Fibroblast of skin of right biceps (primary cell): Measurements from ENCODE around the gene NUDT5.
"Not testable (repeated sequence)": the region's sequence is repeated elsewhere in the genome, so short reads cannot be mapped to it uniquely, and the experiment has no call there.

Experiments used
- DNase-seq: peaks from one replicate; pipeline ENCODE4 v3.0.0-alpha.2; 2013

Gene NUDT5

DNA sequence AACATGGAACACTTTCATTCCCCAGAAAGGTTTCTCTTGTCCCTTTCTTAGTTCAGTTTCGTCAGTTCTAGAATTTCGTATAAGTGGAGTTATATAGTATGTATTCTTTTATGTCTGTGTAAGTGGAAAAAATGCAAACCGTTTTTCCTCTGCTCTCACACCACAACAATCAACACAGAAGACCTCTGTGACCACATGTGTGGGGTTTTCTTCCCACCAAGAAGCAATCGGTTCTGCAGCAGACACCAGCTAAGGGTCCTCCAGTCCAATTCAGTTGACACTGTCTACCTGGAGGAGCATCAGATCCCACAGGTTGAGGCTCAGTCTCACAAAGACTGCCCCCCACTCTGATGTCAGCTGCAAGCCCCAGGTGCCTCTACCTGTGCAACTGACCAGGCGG, 6.5 kb upstream of the NUDT5 start:
- DNase-seq = no peak

DNA sequence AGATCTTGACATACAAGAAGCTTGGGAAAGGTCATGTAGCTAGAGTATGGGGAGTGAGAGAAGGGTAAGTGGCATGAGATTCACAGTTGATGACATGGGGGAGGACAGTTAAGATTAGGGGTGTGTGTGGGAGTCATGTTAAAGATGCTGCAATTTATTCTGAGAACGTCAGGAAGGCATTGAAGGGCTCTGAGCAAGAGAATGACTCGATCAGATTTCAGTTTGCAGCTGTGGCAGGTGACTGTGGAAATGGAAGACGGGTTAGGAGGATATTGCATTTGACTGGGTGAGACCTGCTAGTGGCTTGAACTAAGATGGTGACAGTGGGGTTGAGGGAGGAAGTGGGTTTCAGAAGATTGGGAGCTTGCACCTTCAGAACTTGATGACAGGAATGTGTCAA, 5.9 kb upstream of the NUDT5 start:
- no peak for DNase-seq

DNA sequence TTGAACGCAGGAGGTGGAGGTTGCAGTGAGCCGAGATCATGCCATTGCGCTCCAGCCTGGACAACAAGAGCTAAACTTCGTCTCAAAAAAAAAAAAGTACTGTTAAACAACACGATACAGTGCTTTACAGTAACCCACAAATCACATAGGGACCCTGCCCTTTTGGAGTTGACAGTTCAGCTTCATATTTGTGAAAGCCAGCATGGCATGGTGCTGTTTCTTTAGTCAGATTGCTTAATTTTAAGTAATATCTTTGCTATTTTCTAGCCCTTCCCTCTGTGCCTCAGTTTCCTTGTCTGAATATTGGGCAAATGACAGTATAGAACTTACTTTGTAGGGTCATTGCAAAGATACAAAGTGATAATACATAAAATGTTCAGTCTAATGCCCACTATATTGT, 5.2 kb upstream of the NUDT5 start:
- no peak for DNase-seq

DNA sequence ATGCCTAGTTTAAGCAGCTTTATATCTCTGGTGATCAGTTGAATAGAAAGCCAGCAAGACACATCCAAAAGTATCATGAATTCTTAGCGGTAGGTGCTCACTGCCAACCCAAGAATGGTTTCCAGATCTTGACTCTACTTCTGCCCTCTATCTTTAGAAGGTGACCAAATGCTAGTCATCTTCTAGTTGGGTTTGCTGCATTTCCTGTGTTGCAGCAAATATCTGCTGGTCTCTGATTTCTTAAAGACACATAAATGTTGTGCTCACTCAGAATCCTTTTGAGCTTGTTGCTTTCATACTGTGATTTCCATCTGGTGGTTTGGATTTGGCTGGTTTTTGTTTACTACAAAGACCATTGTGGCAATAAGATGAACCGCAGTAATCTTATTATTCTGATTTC, 2.5 kb upstream of the NUDT5 start:
- no peak for DNase-seq

DNA sequence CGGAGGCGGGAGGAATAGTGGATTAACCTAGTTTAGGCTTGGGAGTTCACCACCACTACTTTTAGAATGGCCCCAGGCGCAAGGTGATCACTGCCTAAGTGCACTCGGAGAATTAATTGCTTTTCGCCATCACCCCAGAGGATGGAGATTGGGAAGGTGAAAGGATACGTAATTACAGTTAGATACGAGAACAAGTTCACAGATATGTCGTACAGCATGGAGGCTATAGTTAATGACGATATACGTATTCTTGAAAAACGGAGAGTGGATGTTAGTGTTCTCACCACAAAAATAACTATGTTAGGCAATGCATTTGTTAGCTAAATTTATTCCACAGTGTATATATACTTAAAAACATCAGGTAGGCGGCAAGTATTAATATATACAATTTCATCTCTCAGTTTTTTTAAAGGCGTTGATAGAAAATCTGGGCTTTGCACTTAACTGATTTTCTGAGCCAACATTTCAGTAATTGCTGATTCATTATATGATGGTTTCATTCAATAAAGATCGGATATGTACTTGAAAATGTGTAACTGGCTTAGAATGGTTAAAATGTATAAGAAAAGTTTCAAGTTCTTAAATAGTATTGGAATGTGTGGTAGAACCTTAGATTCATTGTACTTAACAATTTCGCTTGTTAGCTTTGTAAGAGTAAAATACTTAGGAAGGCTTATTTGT, 980 bp upstream of the NUDT5 start:
- no peak for DNase-seq

DNA sequence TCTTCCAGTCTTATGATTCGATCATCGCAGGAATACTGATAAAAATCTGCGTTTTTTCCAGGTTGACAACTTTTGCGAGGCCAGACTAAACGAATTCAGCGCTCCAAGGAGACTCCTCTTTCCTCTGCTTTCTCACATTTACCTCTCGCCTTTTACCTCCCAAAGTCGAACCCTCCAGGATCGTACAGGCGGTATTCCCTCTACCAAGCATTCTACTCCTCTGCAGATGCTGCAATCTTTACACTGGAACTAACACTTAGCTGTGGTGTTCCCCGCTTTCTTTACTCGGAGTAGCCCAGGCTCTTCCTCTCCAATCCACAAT, 449 bp downstream of the NUDT5 start:
- DNase-seq = no peak

DNA sequence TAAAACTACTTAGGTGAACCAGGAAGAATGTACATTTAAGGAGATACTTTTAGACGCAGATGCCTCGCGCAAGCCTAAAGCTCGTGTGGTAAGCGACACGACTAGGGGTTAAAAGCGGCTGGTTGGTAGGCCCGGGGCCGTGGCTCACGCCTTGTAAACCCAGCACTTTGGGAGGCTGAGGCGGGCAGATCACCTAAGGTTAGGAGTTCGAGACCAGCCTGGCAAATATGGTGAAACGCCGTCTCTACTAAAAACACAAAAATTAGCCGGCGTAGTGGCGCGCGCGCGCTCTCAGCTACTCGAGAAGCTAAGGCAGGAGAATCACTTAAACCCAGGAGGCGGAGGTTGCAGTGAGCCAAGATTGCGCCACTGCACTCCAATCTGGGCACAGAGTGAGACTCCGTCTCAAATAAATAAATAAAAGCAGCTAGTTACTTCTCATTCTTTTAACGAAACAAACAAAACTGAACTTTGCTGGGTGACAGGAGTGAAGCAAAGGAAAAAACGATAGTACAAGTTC, 879 bp downstream of the NUDT5 start:
- peak; percentile 56 for DNase-seq

DNA sequence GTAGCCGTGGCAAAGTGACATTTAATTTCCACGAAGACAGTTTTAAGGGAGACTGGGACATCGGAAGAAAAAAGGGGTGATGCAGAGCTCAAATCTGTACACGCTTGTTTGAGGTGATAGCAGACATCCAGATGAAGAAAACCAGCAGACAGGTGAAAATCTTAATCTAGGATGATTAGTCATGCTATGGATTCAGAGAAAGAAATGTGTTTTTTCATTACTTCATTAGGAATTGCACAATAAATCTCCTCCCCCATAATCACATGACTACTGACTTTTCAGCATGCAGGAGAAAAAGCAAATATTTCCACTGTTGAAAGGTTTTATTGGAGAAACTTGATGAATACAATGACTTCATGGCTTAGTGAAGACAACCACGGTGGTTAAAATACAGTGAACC, 2.5 kb downstream of the NUDT5 start:
- DNase-seq = peak; percentile 37

DNA sequence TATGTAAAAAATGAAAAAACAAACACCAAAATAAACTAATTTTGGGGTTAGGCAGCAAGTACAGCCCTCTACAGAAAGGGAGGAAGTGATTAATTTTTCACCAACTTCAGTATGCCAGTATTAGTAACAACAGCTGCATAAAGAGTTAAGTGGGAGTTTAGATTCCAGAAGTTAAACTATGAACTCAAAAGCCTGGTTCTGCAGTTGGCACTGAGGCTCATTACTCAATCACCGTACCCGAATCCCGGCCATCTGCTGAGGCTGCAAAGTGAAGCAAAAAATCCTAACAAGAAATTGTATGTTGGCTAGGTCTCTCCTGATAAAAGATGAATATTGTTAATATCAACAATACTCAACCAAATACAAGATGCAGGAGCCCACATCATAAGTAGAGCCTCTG, 4.0 kb downstream of the NUDT5 start:
- no peak for DNase-seq

DNA sequence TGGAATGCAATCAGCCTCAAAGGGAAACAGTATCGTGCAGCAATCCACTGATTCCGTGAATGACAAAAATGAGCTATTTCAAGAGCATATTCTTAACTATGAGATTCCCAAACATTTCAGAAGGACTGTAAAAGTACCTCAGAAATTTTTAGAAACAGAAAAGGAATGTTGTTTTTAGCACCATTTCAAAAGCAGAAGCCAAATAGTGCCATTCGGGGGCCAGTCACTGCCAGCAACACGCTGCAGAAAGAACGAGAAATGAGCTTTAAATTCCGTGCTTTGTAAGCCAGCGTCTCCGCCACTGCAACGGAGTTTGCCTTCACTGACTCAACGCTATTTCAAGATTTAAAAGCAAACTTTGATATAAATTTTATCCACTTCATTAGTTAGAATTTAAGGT, 6.3 kb downstream of the NUDT5 start:
- DNase-seq = no peak

DNA sequence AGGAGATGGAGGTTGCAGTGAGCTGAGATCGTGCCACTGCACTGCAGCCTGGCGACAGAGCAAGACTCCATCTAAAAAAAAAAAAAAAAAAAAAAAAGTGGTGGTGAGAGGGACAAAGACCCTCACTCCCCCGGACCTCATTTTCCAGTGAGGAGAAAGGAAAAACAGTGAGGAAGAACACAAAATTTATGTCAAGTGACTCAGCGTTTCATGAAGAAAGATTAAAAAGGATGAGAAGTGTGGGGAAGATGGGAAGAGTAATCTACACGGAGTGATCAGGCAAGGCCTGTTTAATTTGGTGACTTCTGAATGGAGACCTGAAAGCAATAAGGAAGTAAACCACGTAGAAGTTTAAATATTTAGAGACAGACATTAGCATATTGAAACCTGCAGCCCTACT, 7.0 kb downstream of the NUDT5 start:
- DNase-seq = no peak

DNA sequence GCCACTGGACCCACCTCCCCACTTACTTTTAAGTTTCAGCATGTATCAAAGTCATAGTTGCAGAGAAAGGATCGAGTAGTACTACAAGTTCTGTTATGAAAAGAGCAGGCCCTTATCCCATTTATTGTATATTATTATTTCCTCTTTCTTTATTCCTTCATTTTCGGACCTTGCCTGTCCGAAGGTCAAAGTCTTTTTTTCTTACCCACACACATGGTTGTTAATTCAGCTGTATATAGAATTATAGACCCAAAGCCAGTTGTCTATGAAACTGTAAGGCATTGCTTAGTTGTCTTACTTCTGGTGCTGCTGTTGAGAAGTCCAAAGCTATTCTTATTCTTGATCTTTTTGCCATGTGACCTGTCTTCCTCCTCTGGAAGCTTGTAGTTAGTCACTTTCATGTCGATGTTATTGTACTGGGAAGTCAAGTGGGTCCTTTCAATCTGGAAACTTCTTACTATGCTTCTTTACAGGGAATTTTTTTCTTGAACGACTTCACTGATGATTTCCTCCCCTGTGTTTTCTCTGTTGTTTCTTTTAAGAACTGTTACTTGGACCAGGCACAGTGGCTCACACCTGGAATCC, 8.3 kb downstream of the NUDT5 start:
- DNase-seq = no peak

DNA sequence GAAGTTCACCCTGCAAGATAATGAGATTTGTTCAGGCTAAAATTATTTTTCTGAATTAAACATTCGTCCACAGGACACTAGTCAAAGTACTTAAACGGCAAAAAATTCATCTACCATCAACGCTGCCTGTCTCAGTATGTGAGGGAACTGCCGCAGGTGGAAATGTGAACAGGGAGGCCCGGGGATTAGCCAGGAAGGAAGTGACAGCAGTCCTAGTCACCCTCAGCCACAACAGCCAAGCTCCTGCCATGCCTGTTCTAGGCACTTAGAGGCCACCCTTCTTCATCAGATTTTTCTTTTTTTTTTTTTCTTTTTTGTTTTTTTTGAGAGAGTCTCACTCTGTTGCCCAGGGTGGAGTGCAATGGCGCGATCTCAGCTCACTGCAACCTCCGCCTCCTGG, 9.4 kb downstream of the NUDT5 start:
- DNase-seq = no peak

DNA sequence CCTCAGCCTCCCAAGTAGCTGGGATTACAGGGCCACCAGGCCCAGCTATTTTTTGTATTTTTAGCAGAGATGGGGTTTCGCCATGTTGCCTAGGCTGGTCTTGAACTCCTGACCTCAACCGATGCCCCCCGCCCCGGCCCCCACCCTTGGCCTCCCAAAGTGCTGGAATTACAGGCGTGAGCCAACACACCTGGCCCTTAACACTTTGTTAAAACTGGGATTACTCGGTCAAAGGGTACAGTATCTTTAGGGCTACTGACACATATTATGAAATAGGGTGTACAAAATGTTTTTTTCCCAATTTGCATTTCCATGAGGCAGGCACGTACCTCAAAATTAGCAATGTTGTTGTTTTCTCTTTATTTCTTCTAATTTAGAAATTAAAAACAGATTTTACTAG, 11.5 kb downstream of the NUDT5 start:
- no peak for DNase-seq

DNA sequence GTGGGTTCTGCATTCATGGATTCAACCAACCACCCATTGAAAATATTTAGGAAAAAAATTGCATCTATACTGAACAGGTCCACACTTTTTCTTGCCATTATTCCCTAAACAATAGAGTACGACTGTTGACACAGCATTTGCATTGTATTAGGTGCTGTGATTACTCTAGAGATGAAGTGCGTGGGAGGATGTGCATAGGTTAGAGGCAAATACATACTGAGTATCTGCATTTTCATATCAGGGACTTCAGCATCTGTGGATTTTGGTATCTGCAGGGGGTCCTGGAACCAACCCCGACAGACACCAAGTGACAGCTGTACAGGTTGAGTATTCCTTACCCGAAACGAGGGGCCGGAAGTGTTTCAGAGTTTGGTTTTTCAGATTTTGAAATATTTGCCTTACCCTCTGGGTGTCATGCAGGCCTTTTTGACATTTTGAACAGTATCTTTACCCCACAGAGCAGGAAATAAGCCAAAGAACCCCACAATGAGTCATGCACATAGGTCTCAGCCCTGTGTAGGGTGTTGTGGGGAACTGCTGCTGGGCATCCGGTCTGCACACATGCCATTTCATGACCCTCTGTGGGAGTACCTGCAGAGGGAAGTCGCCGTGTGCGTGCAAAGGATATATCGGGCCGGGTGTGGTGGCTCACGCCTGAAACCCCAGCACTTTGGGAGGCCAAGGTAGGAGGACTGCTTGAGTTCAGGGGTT, 14.5 kb downstream of the NUDT5 start:
- DNase-seq = no peak

DNA sequence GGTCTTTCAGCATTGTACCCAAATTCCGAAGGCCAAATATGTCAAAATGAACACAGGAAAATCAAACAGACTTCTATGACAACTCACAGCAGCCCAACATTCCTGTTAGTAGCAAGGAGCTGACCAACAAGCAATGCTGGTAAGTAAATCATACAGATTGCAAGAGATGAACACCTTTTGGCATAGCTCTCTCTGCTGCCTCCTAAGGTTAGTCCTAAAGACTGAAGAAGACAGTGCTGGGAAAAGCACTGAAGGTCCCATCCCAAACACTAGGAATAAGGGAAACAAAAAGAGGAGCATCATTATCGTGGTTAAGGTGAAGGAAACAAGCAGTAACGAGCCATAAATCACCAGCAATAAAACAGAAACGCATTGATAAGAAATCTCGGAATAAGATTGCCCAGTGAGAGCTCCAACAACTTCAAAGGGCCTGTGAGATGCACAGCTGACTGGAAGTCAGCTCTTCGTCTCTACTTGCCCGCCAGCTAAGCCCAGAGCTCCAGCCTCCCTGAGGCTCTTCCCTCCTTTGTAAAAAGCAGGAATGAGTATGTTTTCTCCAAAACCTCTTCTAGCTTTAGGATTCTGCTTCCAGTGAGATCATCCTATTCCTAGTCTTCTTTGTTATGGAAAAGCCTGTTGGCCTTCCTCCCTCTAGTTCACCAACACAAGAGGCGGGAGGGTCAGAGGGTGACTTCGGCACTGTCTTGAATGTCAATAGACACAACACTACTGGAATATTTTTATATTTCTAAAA, 15.3 kb downstream of the NUDT5 start:
- DNase-seq = no peak

DNA sequence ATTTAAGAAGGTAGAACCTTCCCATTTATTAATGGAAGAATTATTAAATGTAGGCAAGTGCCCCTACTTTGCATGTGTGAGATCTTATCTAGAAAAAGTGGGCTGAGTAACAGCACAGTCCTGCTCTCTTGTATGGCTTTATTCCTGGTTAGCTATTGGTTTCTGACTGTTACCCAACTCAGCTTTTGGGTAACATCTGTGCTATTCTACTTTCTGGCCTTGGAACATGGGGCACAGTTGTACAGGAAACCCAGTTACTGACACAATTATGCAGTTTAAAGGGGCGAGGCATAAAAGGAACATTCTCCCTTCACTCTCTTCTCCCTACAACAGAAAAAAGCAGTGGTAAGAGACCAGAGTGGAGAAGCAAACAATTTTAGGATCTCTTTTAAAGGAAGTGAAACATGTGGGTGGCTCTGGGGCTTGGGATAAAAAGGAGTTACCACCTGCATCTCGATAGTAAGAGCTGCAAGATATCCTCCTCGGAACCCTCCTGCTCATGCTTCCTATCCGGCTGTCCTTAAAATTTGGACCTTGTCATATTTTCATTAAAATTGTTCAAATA, 16.0 kb downstream of the NUDT5 start:
- DNase-seq = no peak

DNA sequence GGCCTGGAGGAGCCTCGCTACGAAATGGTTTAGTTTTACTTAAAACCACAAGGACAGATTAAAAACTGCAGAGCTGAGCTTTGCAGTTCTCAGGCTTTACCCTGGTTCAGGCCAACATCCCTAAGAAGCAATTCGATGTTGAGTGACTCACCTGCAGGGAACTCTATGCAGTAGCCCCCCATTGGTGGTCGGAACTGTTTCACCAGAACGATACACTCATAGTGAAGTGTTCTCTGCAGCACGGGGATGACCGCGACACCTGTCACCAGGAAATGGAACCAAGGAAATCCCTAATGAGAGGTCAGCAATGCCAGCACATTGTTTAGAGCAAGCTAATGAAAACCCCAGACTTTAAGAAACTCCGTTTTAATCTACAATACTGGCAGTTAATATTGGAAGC, 18.0 kb downstream of the NUDT5 start:
- peak; percentile 50 for DNase-seq

DNA sequence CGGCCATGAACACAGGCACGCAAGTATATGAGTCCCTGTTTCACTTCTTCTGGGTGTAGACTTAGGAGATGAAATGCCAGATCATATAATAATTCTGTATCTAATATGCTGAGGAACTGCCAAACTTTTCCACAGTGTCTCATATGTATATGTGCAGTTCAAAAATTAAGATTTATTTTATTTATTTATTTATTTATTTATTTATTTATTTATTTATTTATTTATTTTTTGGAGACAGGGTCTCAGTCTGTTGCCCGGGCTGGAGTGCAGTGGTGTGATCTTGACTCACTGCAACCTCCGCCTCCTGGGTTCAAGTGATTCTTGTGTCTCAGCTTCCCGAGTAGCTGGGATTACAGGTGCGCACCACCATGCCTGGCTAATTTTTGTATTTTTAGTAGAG, 24.2 kb downstream of the NUDT5 start:
- DNase-seq = not testable (repeated sequence)

DNA sequence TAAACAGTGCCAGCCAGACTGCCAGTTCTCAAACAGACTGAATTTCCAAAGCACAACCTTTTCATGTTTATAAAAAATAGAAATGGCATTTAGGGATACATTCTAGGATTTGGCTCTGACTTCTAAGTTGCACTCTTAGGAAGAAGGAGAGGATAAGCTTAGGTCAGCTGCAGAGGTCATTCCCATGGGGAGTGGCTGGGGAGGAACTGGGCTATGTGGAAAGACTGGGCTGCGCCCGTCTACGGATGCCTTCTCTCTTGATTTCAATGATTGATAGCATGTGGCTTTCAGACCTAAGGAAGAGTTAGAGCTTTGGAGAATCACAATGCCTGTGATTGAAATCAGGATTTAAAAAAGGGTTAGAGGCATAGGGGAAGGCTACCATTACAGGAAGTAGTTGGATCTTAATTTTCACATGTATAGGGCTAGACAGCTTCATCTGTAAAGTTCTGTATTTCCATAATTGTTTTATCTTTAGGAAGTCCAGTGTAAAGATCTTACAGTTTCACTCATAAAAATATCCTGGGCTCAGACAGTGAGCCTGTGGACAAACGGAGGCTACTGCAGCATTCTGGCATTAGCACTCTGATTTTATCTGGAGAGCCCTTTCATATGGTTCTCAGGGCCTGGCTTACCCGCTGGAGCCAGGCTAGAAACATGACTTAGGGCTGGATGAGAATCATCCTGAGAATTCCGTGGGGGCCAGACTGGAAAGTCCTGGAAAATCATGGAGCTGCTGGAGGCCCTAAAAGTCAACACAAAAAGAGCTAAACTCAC, 29.5 kb downstream of the NUDT5 start:
- no peak for DNase-seq

DNA sequence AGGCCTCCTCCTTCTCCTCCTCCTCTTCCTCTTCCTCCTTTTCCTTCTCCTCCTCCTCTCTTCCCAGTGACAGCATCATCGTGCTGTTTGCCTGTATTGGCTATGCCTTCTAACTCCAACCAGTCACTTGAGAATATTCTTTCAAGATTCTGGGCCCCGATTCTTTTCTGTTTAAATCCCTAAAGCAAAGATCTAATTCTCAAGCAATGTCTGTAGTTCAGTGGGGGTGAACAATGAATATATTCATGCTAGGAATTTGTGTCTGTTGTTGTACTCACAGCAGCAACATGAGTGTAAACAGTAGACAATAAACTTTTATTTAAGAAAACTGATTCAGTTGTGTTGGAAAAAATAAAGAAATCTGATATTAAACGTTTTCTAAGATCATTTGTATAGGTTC, 30.7 kb downstream of the NUDT5 start:
- DNase-seq = no peak

DNA sequence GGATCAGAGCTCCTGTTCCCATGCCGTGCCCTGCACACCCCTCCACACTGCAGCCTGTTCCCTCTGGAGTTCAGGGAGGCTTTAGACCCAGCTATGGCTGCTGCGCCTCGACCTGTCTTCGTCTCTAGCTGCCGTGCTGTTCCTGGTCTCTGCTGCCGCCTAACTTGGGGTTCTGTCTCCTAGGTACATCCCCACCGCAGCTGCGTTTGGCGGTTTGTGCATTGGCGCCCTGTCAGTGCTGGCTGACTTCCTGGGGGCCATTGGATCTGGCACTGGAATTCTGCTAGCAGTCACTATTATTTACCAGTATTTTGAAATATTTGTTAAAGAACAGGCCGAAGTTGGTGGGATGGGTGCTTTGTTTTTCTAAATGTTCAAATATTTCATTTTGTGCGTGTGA, 31.6 kb downstream of the NUDT5 start:
- no peak for DNase-seq

DNA sequence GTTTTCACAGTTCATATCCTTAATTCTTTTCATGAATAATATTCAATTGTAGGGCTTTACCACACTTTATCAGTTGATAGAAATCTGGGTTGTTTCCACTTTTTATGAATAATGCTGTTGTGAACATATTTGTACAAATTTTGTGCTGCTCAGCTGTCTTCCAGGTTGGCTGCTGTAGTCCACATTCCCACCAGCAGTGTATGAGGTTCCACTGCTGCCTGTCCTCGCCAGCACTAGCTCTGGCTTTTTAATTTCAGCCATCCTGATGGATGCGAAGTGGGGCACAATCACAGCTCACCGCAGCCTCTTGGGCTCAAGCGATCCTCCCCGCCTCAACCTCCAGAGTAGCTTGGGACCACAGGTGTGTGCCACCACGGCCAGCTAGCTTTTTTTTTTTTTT, 32.8 kb downstream of the NUDT5 start:
- no peak for DNase-seq
